Stromal cell of bone marrow (primary cell): ENCODE results near the gene ATP2C2.

Experiments used
- DNase-seq: peaks from one replicate; pipeline ENCODE4 v3.0.0-alpha.2; 2012; ENCODE audit warnings: low read depth

The ATP2C2 gene

GRCh38 chr16:84451781-84452180 lies 83.4 kb downstream of the ATP2C2 start:
- no peak for DNase-seq

- DNase-seq: no peak
Observed at GRCh38 chr16:84453061-84453752, 84.9 kb downstream of the ATP2C2 start.

- DNase-seq: no peak
Observed at GRCh38 chr16:84454611-84455010, 86.3 kb downstream of the ATP2C2 start.

GRCh38 chr16:84455031-84455430 lies 86.7 kb downstream of the ATP2C2 start:
- no peak for DNase-seq

- DNase-seq: no peak
Observed at GRCh38 chr16:84458606-84459532, 90.5 kb downstream of the ATP2C2 start.

GRCh38 chr16:84459533-84459894 lies 91.2 kb downstream of the ATP2C2 start:
- DNase-seq: no peak

- no peak for DNase-seq
Observed at GRCh38 chr16:84459941-84460405, 91.6 kb downstream of the ATP2C2 start.

GRCh38 chr16:84460406-84461028 lies 92.2 kb downstream of the ATP2C2 start:
- DNase-seq: no peak

- no peak for DNase-seq
Observed at GRCh38 chr16:84461029-84461412, 92.7 kb downstream of the ATP2C2 start.

GRCh38 chr16:84461413-84462295 lies 93.3 kb downstream of the ATP2C2 start:
- no peak for DNase-seq

- DNase-seq: no peak
Observed at GRCh38 chr16:84462296-84463210, 94.2 kb downstream of the ATP2C2 start.

- DNase-seq: no peak
Observed at GRCh38 chr16:84463221-84463620, 94.9 kb downstream of the ATP2C2 start.

GRCh38 chr16:84464116-84464515 lies 95.8 kb downstream of the ATP2C2 start:
- DNase-seq: no peak

- DNase-seq: no peak
Observed at GRCh38 chr16:84465154-84465553, 96.8 kb downstream of the ATP2C2 start.

GRCh38 chr16:84466692-84467091 lies 98.4 kb downstream of the ATP2C2 start:
- no peak for DNase-seq

- no peak for DNase-seq
Observed at GRCh38 chr16:84467256-84467655, 98.9 kb downstream of the ATP2C2 start.

GRCh38 chr16:84467709-84468108 lies 99.4 kb downstream of the ATP2C2 start:
- DNase-seq: no peak

GRCh38 chr16:84471316-84471715 lies 103.0 kb downstream of the ATP2C2 start:
- no peak for DNase-seq

GRCh38 chr16:84471966-84472365 lies 103.6 kb downstream of the ATP2C2 start:
- DNase-seq: no peak

GRCh38 chr16:84475643-84476240 lies 107.4 kb downstream of the ATP2C2 start:
- DNase-seq: no peak
